Liver (tissue), 9 donors: ENCODE data around the gene ADH7. TPM values are rescaled to one million over a fixed set of nuclear protein-coding genes. Genes with fewer than 3 reads are reported as not detected.

Experiments
- DNase-seq: peaks from one replicate; pipeline ENCODE4 v3.0.0-alpha.2; 2017; ENCODE audit warnings: low spot score
- H3K27ac ChIP-seq, 2 donors: one replicate each; pipeline ENCODE4 v1.7.0; 2013; ENCODE audit warnings: inconsistent platforms in 2 of 2, low read length in 2 of 2, control low read depth in 1 of 2, low read depth in 1 of 2, mild to moderate bottlenecking in 1 of 2
- H3K27me3 ChIP-seq, 4 donors: one replicate each; pipeline versions ENCODE4 v1.6.1 to v1.7.0; 2013; ENCODE audit warnings: low read length in 3 of 4, inconsistent platforms in 1 of 4, mild to moderate bottlenecking in 1 of 4, moderate library complexity in 1 of 4; ENCODE audit not compliant: control insufficient read depth in 4 of 4, insufficient read depth in 4 of 4
- H3K36me3 ChIP-seq, 4 donors: one replicate each; pipeline versions ENCODE4 v1.6.1 to v1.7.0; 2013; ENCODE audit warnings: low read length in 3 of 4, mild to moderate bottlenecking in 3 of 4, low read depth in 1 of 4, moderate library complexity in 1 of 4; ENCODE audit not compliant: control insufficient read depth in 4 of 4, insufficient read depth in 3 of 4
- H3K4me1 ChIP-seq, 4 donors: one replicate each; pipeline versions ENCODE4 v1.6.1 to v1.7.0; 2013; ENCODE audit warnings: low read length in 3 of 4, mild to moderate bottlenecking in 3 of 4, moderate library complexity in 1 of 4; ENCODE audit not compliant: control insufficient read depth in 4 of 4, insufficient read depth in 4 of 4
- H3K4me3 ChIP-seq, 3 donors: one replicate each; pipeline versions ENCODE4 v1.6.1 to v1.7.0; 2013; ENCODE audit warnings: low read length in 3 of 3, control low read depth in 1 of 3, low read depth in 1 of 3, mild to moderate bottlenecking in 1 of 3
- H3K9ac ChIP-seq, 2 donors: one replicate each; pipeline ENCODE4 v1.7.0; 2013; ENCODE audit warnings: low read length in 2 of 2, mild to moderate bottlenecking in 2 of 2, moderate library complexity in 2 of 2, control low read depth in 1 of 2, low read depth in 1 of 2
- H3K9me3 ChIP-seq, 4 donors: one replicate each; pipeline versions ENCODE4 v1.6.1 to v1.7.0; 2013; ENCODE audit warnings: low read length in 3 of 4; ENCODE audit not compliant: control insufficient read depth in 4 of 4
- ATF3 ChIP-seq: IDR thresholded peaks from 2 replicates; pipeline ENCODE4 v1.6.1; 2016; ENCODE audit warnings: antibody characterized with exemption
- CTCF ChIP-seq: fragments of 150-350 bp; IDR thresholded peaks from 2 replicates; pipeline ENCODE4 v1.5.1; 2017; ENCODE audit warnings: improper control_type of control experiment, low read depth, low read length; ENCODE audit not compliant: missing input control
- EGR1 ChIP-seq, 2 donors: IDR thresholded peaks; 2 replicates each; pipeline ENCODE4 v1.6.1; 2016 to 2018; ENCODE audit warnings: antibody characterized with exemption in 2 of 2, low read depth in 2 of 2
- FOXA1 ChIP-seq: IDR thresholded peaks from 2 replicates; pipeline ENCODE4 v1.6.1; 2016; ENCODE audit warnings: antibody characterized with exemption
- FOXA2 ChIP-seq: IDR thresholded peaks from 2 replicates; pipeline ENCODE4 v1.6.1; 2016; ENCODE audit warnings: antibody characterized with exemption
- GABPA ChIP-seq, 2 donors: IDR thresholded peaks in 1 of 2; conservative IDR thresholded peaks in 1 of 2; 2 replicates each; pipeline ENCODE4 v1.6.1; 2016; ENCODE audit warnings: antibody characterized with exemption in 2 of 2, mild to moderate bottlenecking in 1 of 2, moderate library complexity in 1 of 2
- HNF4A ChIP-seq, 2 donors: conservative IDR thresholded peaks; 2 replicates each; pipeline ENCODE4 v1.6.1; 2016; ENCODE audit warnings: antibody characterized with exemption in 2 of 2, mild to moderate bottlenecking in 2 of 2
- HNF4G ChIP-seq: IDR thresholded peaks from 2 replicates; pipeline ENCODE4 v1.6.1; 2016; ENCODE audit warnings: antibody characterized with exemption
- JUND ChIP-seq, 2 donors: IDR thresholded peaks; 2 replicates each; pipeline ENCODE4 v1.6.1; 2016; ENCODE audit warnings: antibody characterized with exemption in 2 of 2
- MAX ChIP-seq: IDR thresholded peaks from 2 replicates; pipeline ENCODE4 v1.6.1; 2016; ENCODE audit warnings: antibody characterized with exemption
- NR2F2 ChIP-seq: IDR thresholded peaks from 2 replicates; pipeline ENCODE4 v1.6.1; 2016; ENCODE audit warnings: antibody characterized with exemption
- REST ChIP-seq: IDR thresholded peaks from 2 replicates; pipeline ENCODE4 v1.6.1; 2016; ENCODE audit warnings: antibody characterized with exemption, mild to moderate bottlenecking
- RXRA ChIP-seq, 2 donors: IDR thresholded peaks; 2 replicates each; pipeline ENCODE4 v1.6.1; 2017 to 2018; ENCODE audit warnings: antibody characterized with exemption in 2 of 2, mild to moderate bottlenecking in 1 of 2
- SP1 ChIP-seq: IDR thresholded peaks from 2 replicates; pipeline ENCODE4 v1.6.1; 2018; ENCODE audit warnings: antibody characterized with exemption, mild to moderate bottlenecking
- TAF1 ChIP-seq: conservative IDR thresholded peaks from 2 replicates; pipeline ENCODE4 v1.6.1; 2016; ENCODE audit warnings: antibody characterized with exemption, mild to moderate bottlenecking
- ZBTB33 ChIP-seq: IDR thresholded peaks from 2 replicates; pipeline ENCODE4 v1.6.1; 2016; ENCODE audit warnings: antibody characterized with exemption
- WGBS: extraction: QIAGEN DNeasy Blood & Tissue Kit; methylation state at CpG from one replicate; pipeline ENCODE4 v1.1.7; 2013; 5-methylcytosine and 5-hydroxymethylcytosine counted together
- polyA plus RNA-seq, 2 donors: library from polyadenylated mRNA; stranded (reverse) in 1 of 2; unstranded in 1 of 2; fragments of 200-250 nt in 1 of 2; fragments of >200 nt in 1 of 2; fragmentation: Nextera tagmentation in 1 of 2; extraction: Ambion mirVana in 1 of 2; gene quantifications; one replicate each; pipeline versions ENCODE4 v1.2.1 to v1.2.3, GENCODE V29; 2013 to 2015
- total RNA-seq, 2 donors: library from RNA; depleted of rRNA; stranded (reverse); fragments of >200 nt; gene quantifications; one replicate each; pipeline ENCODE4 v1.2.3, GENCODE V29; 2014
- donor health status: healthy.
- donor health status: healthy.
- donor health status: healthy.
- donor health status: healthy.
- donor health status: healthy.

ADH7 gene
- total RNA-seq: under 1 TPM in 1 of 2 donors, not detected in 1; under 0.01 TPM
- polyA plus RNA-seq: not detected

GRCh38 chr4:99435154-99435553, at the start of gene ADH7:
Gene ADH7, minus strand, starts transcription at chr4:99435342. Its CDS starts 109 bp downstream, at chr4:99435233.
- Histone ChIP-seq H3K9ac (no peak within 1 kb of the TSS), H3K4me3 (no peak within 1 kb of the TSS), H3K27me3 (no peaks in the 10 kb centered on the region), H3K9me3 (no peaks in the 10 kb centered on the region), H3K36me3 (no peaks in the 10 kb centered on the region), H3K27ac (no peak within 1 kb of the TSS), H3K4me1 (peaks cover 0 to 5% (median 0%) of the 10 kb centered on the region in 4 donors)
- no peak for DNase-seq
- WGBS: 94% methylated on average over 1 of the region's 1 CpG
- no peak for TF ChIP-seq FOXA2
- TF ChIP-seq GABPA (IDR thresholded peaks at IDR 0.05 in 1 of 2, conservative IDR thresholded peaks at IDR 0.05 in 1 of 2): no peak
- no peak for TF ChIP-seq NR2F2
- no peak for TF ChIP-seq FOXA1
- no peak for TF ChIP-seq HNF4G
- no peak for TF ChIP-seq SP1

- DNase-seq: no peak
- Histone ChIP-seq H3K4me1 (no peaks in the 10 kb centered on the region), H3K36me3 (no peaks in the 10 kb centered on the region), H3K27me3 (no peaks in the 10 kb centered on the region), H3K4me3 (no peak overlapping the region), H3K9me3 (peaks cover 6 to 30% (median 8%) of the 10 kb centered on the region in 4 donors), H3K27ac (no peak overlapping the region), H3K9ac (no peak overlapping the region)
- 85% methylated on average over 1 of the region's 1 CpG for WGBS
- TF ChIP-seq HNF4A (conservative IDR thresholded peaks at IDR 0.05): no peak
- no peak for TF ChIP-seq REST
- TF ChIP-seq JUND (IDR thresholded peaks at IDR 0.05): no peak
- TF ChIP-seq HNF4G: no peak
- no peak for TF ChIP-seq SP1
- TF ChIP-seq ATF3: no peak
These were observed 48.5 kb upstream of the ADH7 start for GRCh38 chr4:99483636-99484035.

- no peaks in the 10 kb centered on the region for H3K36me3 ChIP-seq
- no peak overlapping the region for H3K9ac ChIP-seq
- 88% methylated on average over 1 of the region's 1 CpG for WGBS
- no peaks in the 10 kb centered on the region for H3K27me3 ChIP-seq
- H3K27ac ChIP-seq: no peak overlapping the region
- H3K4me3 ChIP-seq: no peak overlapping the region
- no peak for DNase-seq
- no peaks in the 10 kb centered on the region for H3K9me3 ChIP-seq
- H3K4me1 ChIP-seq: no peaks in the 10 kb centered on the region
- no peak for TF ChIP-seq FOXA2
- TF ChIP-seq ZBTB33: no peak
- no peak for TF ChIP-seq CTCF
- no peak for TF ChIP-seq REST
- no peak for TF ChIP-seq TAF1
- TF ChIP-seq SP1: no peak
- TF ChIP-seq MAX: no peak
- TF ChIP-seq EGR1 (IDR thresholded peaks at IDR 0.05; ENCODE audit: low read depth in 2 of 2): no peak
- TF ChIP-seq JUND (IDR thresholded peaks at IDR 0.05): no peak
- no peak for TF ChIP-seq FOXA1
- TF ChIP-seq RXRA (IDR thresholded peaks at IDR 0.05): no peak
- no peak for TF ChIP-seq HNF4A (conservative IDR thresholded peaks at IDR 0.05)
- TF ChIP-seq HNF4G: no peak
These were observed 38.0 kb upstream of the ADH7 start for GRCh38 chr4:99473131-99473530.
